Neural progenitor cell (in vitro differentiated cells): ENCODE results near the gene UNC45B. TPM values are rescaled to one million over a fixed set of nuclear protein-coding genes. Genes with fewer than 3 reads are reported as not detected.

Source experiments
- DNase-seq: peaks from one replicate; pipeline ENCODE4 v3.0.0-alpha.2; 2016; ENCODE audit warnings: low spot score
- H2AFZ ChIP-seq: fragments of 200-600 bp; sonication (generic); replicated peaks from 2 replicates; pipeline ENCODE4 v1.6.1; 2016; ENCODE audit warnings: antibody characterized with exemption
- H3F3A ChIP-seq: fragments of 200-600 bp; sonication (generic); 2 replicates; pipeline ENCODE4 v1.6.1; 2016; ENCODE audit warnings: antibody characterized with exemption, low read depth
- H3K27ac ChIP-seq: fragments of 200-600 bp; sonication (generic); 2 replicates; pipeline ENCODE4 v1.5.1; 2016; ENCODE audit warnings: mild to moderate bottlenecking
- H3K27me3 ChIP-seq: fragments of 200-600 bp; sonication (generic); 2 replicates; pipeline ENCODE4 v1.6.1; 2016; ENCODE audit warnings: mild to moderate bottlenecking, moderate library complexity
- H3K36me3 ChIP-seq: fragments of 200-600 bp; sonication (generic); 2 replicates; pipeline ENCODE4 v1.5.1; 2016
- H3K4me1 ChIP-seq: fragments of 200-600 bp; sonication (generic); 2 replicates; pipeline ENCODE4 v1.6.1; 2016; ENCODE audit warnings: mixed run types
- H3K4me2 ChIP-seq: fragments of 200-600 bp; sonication (generic); 2 replicates; pipeline ENCODE4 v1.6.1; 2016
- H3K4me3 ChIP-seq: fragments of 200-600 bp; sonication (generic); 2 replicates; pipeline ENCODE4 v1.5.1; 2016
- H3K79me2 ChIP-seq: fragments of 200-600 bp; sonication (generic); 2 replicates; pipeline ENCODE4 v1.6.1; 2016; ENCODE audit warnings: low read depth
- H3K9ac ChIP-seq: fragments of 200-600 bp; sonication (generic); 2 replicates; pipeline ENCODE4 v1.6.1; 2016
- H3K9me3 ChIP-seq: fragments of 200-600 bp; sonication (generic); 2 replicates; pipeline ENCODE4 v1.5.1; 2016; ENCODE audit warnings: low read depth
- H4K20me1 ChIP-seq: fragments of 200-600 bp; sonication (generic); 2 replicates; pipeline ENCODE4 v1.6.1; 2016; ENCODE audit warnings: low read depth
- H3K27ac Mint-ChIP-seq: 3 replicates; pipeline ENCODE4 v1.8.0; 2021; ENCODE audit warnings: mixed read lengths
- H3K27me3 Mint-ChIP-seq: 2 replicates; pipeline ENCODE4 v1.8.0; 2022; ENCODE audit warnings: low read depth, mild to moderate bottlenecking, inconsistent platforms, moderate library complexity, mixed read lengths; ENCODE audit not compliant: insufficient read depth
- H3K36me3 Mint-ChIP-seq: 3 replicates; pipeline ENCODE4 v1.8.0; 2021; ENCODE audit warnings: mixed read lengths
- H3K4me1 Mint-ChIP-seq: 3 replicates; pipeline ENCODE4 v1.8.0; 2021; ENCODE audit warnings: mixed read lengths
- H3K4me3 Mint-ChIP-seq: 3 replicates; pipeline ENCODE4 v1.8.0; 2021; ENCODE audit warnings: mild to moderate bottlenecking, moderate library complexity, mixed read lengths
- H3K9me3 Mint-ChIP-seq: 3 replicates; pipeline ENCODE4 v1.8.0; 2020; ENCODE audit warnings: mixed read lengths
- EZH2 ChIP-seq: fragments of 200-600 bp; sonication (generic); IDR thresholded peaks from 2 replicates; pipeline ENCODE4 v1.6.1; 2017; ENCODE audit warnings: antibody characterized with exemption, mild to moderate bottlenecking, moderate library complexity
- EZH2phosphoT487 ChIP-seq: fragments of 200-600 bp; sonication (generic); IDR thresholded peaks from 2 replicates; pipeline ENCODE4 v1.6.1; 2017; ENCODE audit warnings: antibody characterized with exemption
- total RNA-seq: library from RNA; depleted of rRNA; stranded (reverse); fragments of >200 nt; gene quantifications from 2 replicates; pipeline ENCODE4 v1.2.3, GENCODE V29; 2015; ENCODE audit warnings: low replicate concordance
- TF ChIP-seq, protein P1 (sequence below): fragments of 200-600 bp; sonication (generic); IDR thresholded peaks from 2 replicates; pipeline ENCODE4 v1.5.1; 2017; ENCODE audit warnings: antibody characterized with exemption, mild to moderate bottlenecking

Gene UNC45B
- total RNA-seq, 1 donor from 2014 or later, result not detected

DNA sequence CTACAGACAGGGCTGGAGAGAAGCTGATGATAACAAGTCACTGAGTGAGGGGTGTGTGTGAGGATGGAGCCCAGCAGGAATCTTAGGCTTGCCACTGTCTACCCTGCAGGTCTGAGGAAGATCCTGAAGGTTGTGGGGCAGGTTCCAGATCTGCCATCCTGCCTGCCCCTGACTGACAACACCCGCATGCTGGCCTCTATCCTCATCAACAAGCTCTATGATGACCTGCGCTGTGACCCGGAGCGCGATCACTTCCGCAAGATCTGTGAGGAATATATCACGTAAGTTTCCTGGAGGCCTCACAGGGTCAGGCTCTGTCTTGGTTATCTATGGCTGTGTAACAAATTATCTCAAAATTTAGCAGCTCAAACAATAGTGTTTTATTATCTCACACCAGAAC lies 16.3 kb downstream of the UNC45B start:
- peaks cover 10% of the 10 kb centered on the region for H3K27me3 Mint-ChIP-seq
- TF ChIP-seq, protein P1, sequence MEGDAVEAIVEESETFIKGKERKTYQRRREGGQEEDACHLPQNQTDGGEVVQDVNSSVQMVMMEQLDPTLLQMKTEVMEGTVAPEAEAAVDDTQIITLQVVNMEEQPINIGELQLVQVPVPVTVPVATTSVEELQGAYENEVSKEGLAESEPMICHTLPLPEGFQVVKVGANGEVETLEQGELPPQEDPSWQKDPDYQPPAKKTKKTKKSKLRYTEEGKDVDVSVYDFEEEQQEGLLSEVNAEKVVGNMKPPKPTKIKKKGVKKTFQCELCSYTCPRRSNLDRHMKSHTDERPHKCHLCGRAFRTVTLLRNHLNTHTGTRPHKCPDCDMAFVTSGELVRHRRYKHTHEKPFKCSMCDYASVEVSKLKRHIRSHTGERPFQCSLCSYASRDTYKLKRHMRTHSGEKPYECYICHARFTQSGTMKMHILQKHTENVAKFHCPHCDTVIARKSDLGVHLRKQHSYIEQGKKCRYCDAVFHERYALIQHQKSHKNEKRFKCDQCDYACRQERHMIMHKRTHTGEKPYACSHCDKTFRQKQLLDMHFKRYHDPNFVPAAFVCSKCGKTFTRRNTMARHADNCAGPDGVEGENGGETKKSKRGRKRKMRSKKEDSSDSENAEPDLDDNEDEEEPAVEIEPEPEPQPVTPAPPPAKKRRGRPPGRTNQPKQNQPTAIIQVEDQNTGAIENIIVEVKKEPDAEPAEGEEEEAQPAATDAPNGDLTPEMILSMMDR, result no peak
- no peak for TF ChIP-seq EZH2
- TF ChIP-seq EZH2phosphoT487, result no peak
- no peaks in the 10 kb centered on the region for H3F3A ChIP-seq
- H3K27ac ChIP-seq, result no peak overlapping the region
- no peaks in the 10 kb centered on the region for H3K27me3 ChIP-seq
- H3K9me3 Mint-ChIP-seq, result no peaks in the 10 kb centered on the region
- H3K4me1 ChIP-seq, result no peaks in the 10 kb centered on the region
- H3K79me2 ChIP-seq, result no peaks in the 10 kb centered on the region
- H3K36me3 ChIP-seq, result no peaks in the 10 kb centered on the region
- H3K36me3 Mint-ChIP-seq, result no peaks in the 10 kb centered on the region
- H2AFZ ChIP-seq, result no peak overlapping the region
- no peaks in the 10 kb centered on the region for H4K20me1 ChIP-seq
- H3K27ac Mint-ChIP-seq, result no peak overlapping the region
- H3K9ac ChIP-seq, result no peak overlapping the region
- H3K4me1 Mint-ChIP-seq, result no peaks in the 10 kb centered on the region
- H3K4me3 Mint-ChIP-seq, result no peak overlapping the region
- DNase-seq, result no peak
- H3K4me2 ChIP-seq, result no peak overlapping the region
- H3K9me3 ChIP-seq, result no peaks in the 10 kb centered on the region
- H3K4me3 ChIP-seq, result no peak overlapping the region

DNA sequence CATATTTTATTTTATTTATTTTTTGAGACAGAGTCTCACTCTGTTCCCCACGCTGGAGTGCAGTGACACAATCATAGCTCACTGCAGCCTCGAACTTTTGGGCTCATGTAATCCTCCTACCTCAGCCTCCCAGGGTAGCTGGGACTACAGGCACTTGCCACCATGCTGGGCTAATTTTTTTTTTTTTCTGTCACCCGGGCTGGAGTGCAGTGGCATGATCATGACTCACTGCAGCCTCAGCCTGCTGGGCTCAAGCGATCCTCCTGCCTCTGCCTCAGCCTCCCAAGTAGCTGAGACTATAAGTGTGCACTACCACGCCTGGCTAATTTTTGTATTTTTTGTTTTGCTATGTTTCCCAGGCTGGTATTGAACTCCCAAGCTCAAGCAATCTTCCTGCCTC lies 17.1 kb downstream of the UNC45B start:
- Histone ChIP-seq H3K4me2 (no peak overlapping the region), H3K27me3 (no peaks in the 10 kb centered on the region), H3K4me1 (no peaks in the 10 kb centered on the region), H2AFZ (no peak overlapping the region), H3K9ac (no peak overlapping the region), H4K20me1 (no peaks in the 10 kb centered on the region), H3K27ac (no peak overlapping the region), H3K36me3 (no peaks in the 10 kb centered on the region), H3K9me3 (no peaks in the 10 kb centered on the region), H3K79me2 (no peaks in the 10 kb centered on the region), H3K4me3 (no peak overlapping the region), H3F3A (no peaks in the 10 kb centered on the region)
- DNase-seq, result no peak
- Mint-ChIP-seq H3K9me3 (no peaks in the 10 kb centered on the region), H3K27ac (no peak overlapping the region), H3K4me1 (no peaks in the 10 kb centered on the region), H3K27me3 (peaks cover 5% of the 10 kb centered on the region), H3K36me3 (no peaks in the 10 kb centered on the region), H3K4me3 (no peak overlapping the region)
- TF ChIP-seq, protein P1, result no peak
- TF ChIP-seq EZH2, result no peak
- no peak for TF ChIP-seq EZH2phosphoT487

DNA sequence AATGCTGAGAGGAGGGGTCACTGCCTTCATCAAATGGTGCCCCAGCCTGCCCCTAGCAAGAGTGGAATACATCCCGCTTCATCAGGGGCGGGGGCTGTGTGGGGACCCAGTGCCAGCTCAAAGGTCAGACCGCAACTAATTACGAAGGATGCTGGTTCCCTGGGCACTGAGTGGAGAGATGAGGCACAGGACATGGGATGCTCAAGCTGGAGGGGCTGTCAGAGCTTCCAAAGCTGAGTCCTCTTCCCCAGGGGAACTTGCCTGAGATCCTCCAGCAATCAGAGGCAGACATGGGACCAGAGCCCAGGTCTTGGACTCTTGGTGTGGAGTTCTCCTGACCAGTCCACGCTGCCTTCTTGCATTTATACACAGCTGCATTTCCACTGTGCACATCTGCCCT lies 18.9 kb downstream of the UNC45B start:
- Mint-ChIP-seq H3K9me3 (no peaks in the 10 kb centered on the region), H3K4me3 (no peak overlapping the region), H3K36me3 (no peaks in the 10 kb centered on the region), H3K27ac (no peak overlapping the region), H3K27me3 (peaks cover 5% of the 10 kb centered on the region), H3K4me1 (no peaks in the 10 kb centered on the region)
- Histone ChIP-seq H3F3A (no peaks in the 10 kb centered on the region), H3K9me3 (no peaks in the 10 kb centered on the region), H3K27me3 (no peaks in the 10 kb centered on the region), H3K4me3 (no peak overlapping the region), H4K20me1 (no peaks in the 10 kb centered on the region), H2AFZ (no peak overlapping the region), H3K9ac (no peak overlapping the region), H3K4me2 (no peak overlapping the region), H3K4me1 (no peaks in the 10 kb centered on the region), H3K27ac (no peak overlapping the region), H3K79me2 (no peaks in the 10 kb centered on the region), H3K36me3 (no peaks in the 10 kb centered on the region)
- DNase-seq, result no peak
- no peak for TF ChIP-seq EZH2phosphoT487
- TF ChIP-seq EZH2, result no peak
- TF ChIP-seq, protein P1, result no peak

DNA sequence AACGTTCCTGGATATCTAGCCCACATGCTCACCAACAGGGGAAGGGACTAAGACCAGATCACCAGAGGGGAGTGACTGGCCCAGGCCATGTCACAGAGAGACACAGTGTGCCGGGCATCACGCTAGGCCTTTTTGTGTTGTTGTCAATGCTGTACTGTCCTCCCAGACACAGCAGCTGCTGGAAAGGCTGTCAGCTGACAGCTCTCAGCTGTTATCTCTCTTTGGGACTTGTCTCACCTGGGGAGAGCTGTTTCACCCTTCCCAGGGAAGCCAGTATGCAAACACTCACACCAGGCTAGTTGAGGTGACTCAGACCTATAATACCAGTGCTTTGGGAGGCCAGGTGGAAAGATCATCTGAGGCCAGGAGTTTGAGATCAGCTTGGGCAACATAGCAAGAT lies 19.4 kb downstream of the UNC45B start:
- no peak for DNase-seq
- Histone ChIP-seq H3K9ac (no peak overlapping the region), H3K27me3 (no peaks in the 10 kb centered on the region), H3K36me3 (no peaks in the 10 kb centered on the region), H3K4me3 (no peak overlapping the region), H3K79me2 (no peaks in the 10 kb centered on the region), H3K27ac (no peak overlapping the region), H3F3A (no peaks in the 10 kb centered on the region), H3K4me1 (no peaks in the 10 kb centered on the region), H2AFZ (no peak overlapping the region), H3K4me2 (no peak overlapping the region), H4K20me1 (no peaks in the 10 kb centered on the region), H3K9me3 (no peaks in the 10 kb centered on the region)
- H3K4me1 Mint-ChIP-seq, result no peaks in the 10 kb centered on the region
- H3K9me3 Mint-ChIP-seq, result no peaks in the 10 kb centered on the region
- H3K4me3 Mint-ChIP-seq, result no peak overlapping the region
- H3K27me3 Mint-ChIP-seq, result peaks cover 3% of the 10 kb centered on the region
- no peak overlapping the region for H3K27ac Mint-ChIP-seq
- TF ChIP-seq, protein P1, result no peak
- no peak for TF ChIP-seq EZH2phosphoT487
- no peak for TF ChIP-seq EZH2
- no peaks in the 10 kb centered on the region for H3K36me3 Mint-ChIP-seq
